ENCODE measurements around the gene APC. TPM values are rescaled to one million over a fixed set of nuclear protein-coding genes. Genes with fewer than 3 reads are reported as not detected.

Gene APC
- total RNA-seq, 1 experiment from 2014 or later, result 47.6 TPM

GRCh38 chr5:112732131-112732530 lies 5.6 kb upstream of the APC start:
- no peak overlapping the region for H3K4me3 Mint-ChIP-seq (ENCODE audit: low read depth, unreplicated experiment)
- intact Hi-C loops (cut with micrococcal nuclease; ENCODE audit: unreplicated experiment), result no loop called here
- TF ChIP-seq CTCF (IDR thresholded peaks at IDR 0.05; ENCODE audit: unreplicated experiment), result no peak
- no TSS peak for BruUV-seq (replicated peaks)
- no peak for DNase-seq
- no peaks in the 10 kb centered on the region for H3K9me3 Mint-ChIP-seq (ENCODE audit: low read depth, unreplicated experiment)
- CTCF ChIA-PET, result no interaction called here
- no peaks in the 10 kb centered on the region for H3K4me1 Mint-ChIP-seq (ENCODE audit: low read depth, unreplicated experiment)
- H3K27ac Mint-ChIP-seq (ENCODE audit: unreplicated experiment), result no peak overlapping the region
- no peaks in the 10 kb centered on the region for H3K27me3 Mint-ChIP-seq (ENCODE audit: unreplicated experiment)
- no peaks in the 10 kb centered on the region for H3K36me3 Mint-ChIP-seq (ENCODE audit: insufficient read depth, unreplicated experiment)

- no peak for DNase-seq
- H3K9me3 Mint-ChIP-seq (ENCODE audit: low read depth, unreplicated experiment), result no peaks in the 10 kb centered on the region
- peaks cover 12% of the 10 kb centered on the region for H3K4me1 Mint-ChIP-seq (ENCODE audit: low read depth, unreplicated experiment)
- H3K36me3 Mint-ChIP-seq (ENCODE audit: insufficient read depth, unreplicated experiment), result peaks cover 11% of the 10 kb centered on the region
- H3K27ac Mint-ChIP-seq (ENCODE audit: unreplicated experiment), result no peak overlapping the region
- no TSS peak for BruUV-seq (replicated peaks)
- CTCF ChIA-PET, result no interaction called here
- no peak overlapping the region for H3K4me3 Mint-ChIP-seq (ENCODE audit: low read depth, unreplicated experiment)
- no peak for TF ChIP-seq CTCF (IDR thresholded peaks at IDR 0.05; ENCODE audit: unreplicated experiment)
- no peaks in the 10 kb centered on the region for H3K27me3 Mint-ChIP-seq (ENCODE audit: unreplicated experiment)
- intact Hi-C loops (cut with micrococcal nuclease; ENCODE audit: unreplicated experiment), result no loop called here
Measured at GRCh38 chr5:112733586-112733985, 4.1 kb upstream of the APC start.

DNA sequence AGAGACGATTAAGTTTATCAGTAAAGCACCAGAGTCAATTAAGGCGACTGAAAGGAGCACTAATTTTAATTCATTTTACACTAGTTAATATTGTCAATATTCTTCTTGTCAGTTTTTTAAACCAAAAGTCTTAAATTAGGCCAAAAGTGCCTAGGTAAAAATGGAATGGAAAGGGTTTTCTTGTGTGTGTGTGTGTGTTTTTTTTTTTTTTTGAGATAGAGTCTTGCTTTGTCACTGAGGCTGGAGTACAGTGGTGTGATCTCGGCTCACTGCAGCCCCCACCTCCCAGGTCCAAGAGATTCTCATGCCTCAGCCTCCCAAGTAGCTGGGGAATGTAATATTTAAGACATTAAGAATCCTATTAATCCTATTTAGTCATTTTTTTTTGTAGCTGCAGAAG lies 3.1 kb upstream of the APC start:
- BruUV-seq (replicated peaks), result no TSS peak
- Mint-ChIP-seq H3K36me3 (ENCODE audit: insufficient read depth, unreplicated experiment) (peaks cover 11% of the 10 kb centered on the region), H3K4me3 (ENCODE audit: low read depth, unreplicated experiment) (no peak overlapping the region), H3K27ac (ENCODE audit: unreplicated experiment) (no peak overlapping the region), H3K4me1 (ENCODE audit: low read depth, unreplicated experiment) (peaks cover 13% of the 10 kb centered on the region), H3K27me3 (ENCODE audit: unreplicated experiment) (no peaks in the 10 kb centered on the region), H3K9me3 (ENCODE audit: low read depth, unreplicated experiment) (no peaks in the 10 kb centered on the region)
- DNase-seq, result no peak
- CTCF ChIA-PET, result interaction anchor here (0.6 to 0.7 kb wide), 3 partner anchors 69 to 265 kb away, joined by 3 to 6 read pairs (median 3); no protein-coding TSS in a partner anchor
- no peak for TF ChIP-seq CTCF (IDR thresholded peaks at IDR 0.05; ENCODE audit: unreplicated experiment)
- intact Hi-C loops (cut with micrococcal nuclease; ENCODE audit: unreplicated experiment), result no loop called here

DNA sequence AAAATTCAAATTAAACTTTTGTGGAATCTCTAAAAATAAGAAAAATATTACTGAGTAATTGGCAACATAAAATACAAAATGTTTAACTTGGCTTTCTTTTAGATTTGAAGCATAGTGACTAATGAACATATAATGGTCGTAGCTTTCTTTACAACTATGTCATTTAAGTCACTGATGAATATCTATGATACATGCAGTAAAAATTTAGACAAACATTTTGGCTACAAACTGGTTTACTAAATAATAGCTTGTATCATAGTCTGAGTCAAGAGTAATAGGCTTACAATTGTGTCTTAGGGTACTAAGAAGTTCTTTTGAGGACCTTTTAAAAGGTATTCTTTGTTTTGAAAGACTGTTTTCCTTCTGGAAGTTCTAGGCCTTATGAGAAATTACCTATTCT lies 2.0 kb upstream of the APC start:
- peaks cover 11% of the 10 kb centered on the region for H3K36me3 Mint-ChIP-seq (ENCODE audit: insufficient read depth, unreplicated experiment)
- H3K27me3 Mint-ChIP-seq (ENCODE audit: unreplicated experiment), result no peaks in the 10 kb centered on the region
- H3K4me3 Mint-ChIP-seq (ENCODE audit: low read depth, unreplicated experiment), result no peak overlapping the region
- no peak for DNase-seq
- intact Hi-C loops (cut with micrococcal nuclease; ENCODE audit: unreplicated experiment), result no loop called here
- H3K4me1 Mint-ChIP-seq (ENCODE audit: low read depth, unreplicated experiment), result peaks cover 13% of the 10 kb centered on the region
- H3K9me3 Mint-ChIP-seq (ENCODE audit: low read depth, unreplicated experiment), result no peaks in the 10 kb centered on the region
- CTCF ChIA-PET, result interaction anchor here (0.6 to 0.9 kb wide), 2 partner anchors 54 to 158 kb away, joined by 3 to 4 read pairs; no protein-coding TSS in a partner anchor
- BruUV-seq (replicated peaks), result no TSS peak
- TF ChIP-seq CTCF (IDR thresholded peaks at IDR 0.05; ENCODE audit: unreplicated experiment), result no peak
- no peak overlapping the region for H3K27ac Mint-ChIP-seq (ENCODE audit: unreplicated experiment)
